Dendritic cell treated with granulocyte-macrophage colony-stimulating factor and Interleukin-4, amounts not matched to agents 40 ng/mL and 50 ng/mL, for 4 days (primary cell): ENCODE data around the gene RFTN2.
"Not testable (repeated sequence)": the region's sequence is repeated elsewhere in the genome, so short reads cannot be mapped to it uniquely, and the experiment has no call there.

Experiments used
- H3K27ac Mint-ChIP-seq: one replicate; pipeline ENCODE4 v1.8.0; 2022; ENCODE audit warnings: mild to moderate bottlenecking, mixed read lengths
- H3K27me3 Mint-ChIP-seq: one replicate; pipeline ENCODE4 v1.8.0; 2022; ENCODE audit warnings: mild to moderate bottlenecking, mixed read lengths
- H3K36me3 Mint-ChIP-seq: one replicate; pipeline ENCODE4 v1.8.0; 2022; ENCODE audit warnings: low read depth, mixed read lengths
- H3K4me1 Mint-ChIP-seq: one replicate; pipeline ENCODE4 v1.8.0; 2022; ENCODE audit warnings: low read depth, mixed read lengths
- H3K4me3 Mint-ChIP-seq: one replicate; pipeline ENCODE4 v1.8.0; 2022; ENCODE audit warnings: mild to moderate bottlenecking, moderate library complexity, mixed read lengths
- H3K9me3 Mint-ChIP-seq: one replicate; pipeline ENCODE4 v1.8.0; 2022; ENCODE audit warnings: mixed read lengths
- intact Hi-C: fragments of 100-400 bp; cut with micrococcal nuclease; formaldehyde crosslinking; loops from one replicate; pipeline ENCODE4 v1.15.0; 2022

The RFTN2 gene

DNA sequence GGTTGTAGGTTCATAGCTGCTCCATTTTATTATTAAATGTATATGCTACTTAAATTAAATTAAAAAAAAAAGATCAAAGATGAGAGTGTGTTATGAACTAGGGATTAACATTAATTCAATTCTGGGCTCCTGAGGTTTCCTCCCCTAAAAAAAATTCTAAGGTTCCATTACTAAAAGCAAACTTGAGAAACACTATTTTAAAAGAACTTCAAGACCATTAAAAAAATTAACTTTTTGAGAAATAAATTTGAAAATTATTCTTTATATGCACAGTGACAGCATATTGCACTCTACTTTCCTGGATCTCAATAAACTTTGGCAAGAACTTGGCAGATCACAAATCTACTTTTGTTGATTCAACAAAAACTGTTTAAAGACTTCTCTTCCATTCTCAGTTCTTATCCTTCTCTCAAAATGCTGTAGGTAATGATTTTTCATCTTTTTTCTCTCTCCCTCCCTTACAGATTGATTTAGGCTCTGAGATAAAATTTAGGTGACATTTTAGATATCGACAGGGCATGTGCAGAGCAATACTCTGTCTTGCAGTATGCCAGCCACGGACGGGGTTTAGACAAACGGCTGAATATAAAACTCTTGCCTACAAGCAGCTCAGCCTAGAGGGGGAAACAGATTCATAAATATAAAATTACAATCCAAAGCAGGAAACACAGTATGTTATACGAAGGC, 29.2 kb upstream of the RFTN2 start:
- Mint-ChIP-seq H3K9me3 (no peaks in the 10 kb centered on the region), H3K36me3 (peaks cover 16% of the 10 kb centered on the region), H3K27me3 (peaks cover 4% of the 10 kb centered on the region), H3K27ac (peak overlapping the region; percentile 84), H3K4me1 (peaks cover 35% of the 10 kb centered on the region), H3K4me3 (peak overlapping the region; percentile 64)
- intact Hi-C loops = loop anchor here (5.0 to 10.0 kb wide), 6 partner anchors 187 to 1070 kb away; partner anchors contain the start of genes CCDC150, COQ10B, HSPE1 and MOB4

DNA sequence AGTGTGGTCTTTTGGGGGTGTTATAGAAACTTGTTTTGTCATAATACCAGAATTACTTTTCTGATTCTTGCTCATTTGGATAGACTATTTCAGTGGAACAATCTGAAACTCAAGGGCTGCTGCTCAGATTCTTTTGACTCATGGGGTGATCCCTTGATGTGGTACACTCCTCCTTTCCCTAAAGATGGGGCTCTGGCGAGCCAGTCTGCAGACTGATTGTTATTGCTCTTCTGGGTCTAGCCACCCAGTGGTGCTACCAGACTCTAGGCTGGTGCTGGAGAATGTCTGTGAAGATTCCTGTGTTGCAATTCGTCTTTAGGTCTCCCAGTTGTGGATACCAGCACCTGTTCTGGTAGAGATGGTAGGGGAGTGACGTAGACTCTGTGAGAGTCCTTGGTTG, 25.6 kb upstream of the RFTN2 start:
- peaks cover 4% of the 10 kb centered on the region for H3K27me3 Mint-ChIP-seq
- H3K27ac Mint-ChIP-seq = no peak overlapping the region
- intact Hi-C loops = loop anchor here (5.0 to 10.0 kb wide), 4 partner anchors 199 to 1066 kb away; partner anchors contain the start of genes CCDC150, COQ10B and HSPE1
- no peak overlapping the region for H3K4me3 Mint-ChIP-seq
- no peaks in the 10 kb centered on the region for H3K9me3 Mint-ChIP-seq
- peaks cover 13% of the 10 kb centered on the region for H3K4me1 Mint-ChIP-seq
- H3K36me3 Mint-ChIP-seq = peaks cover 8% of the 10 kb centered on the region

GRCh38 chr2:197699724-197700123, 24.3 kb upstream of the RFTN2 start:
- not testable (repeated sequence) for H3K4me1 Mint-ChIP-seq, H3K4me3 Mint-ChIP-seq, H3K36me3 Mint-ChIP-seq, H3K9me3 Mint-ChIP-seq, H3K27me3 Mint-ChIP-seq, H3K27ac Mint-ChIP-seq
- intact Hi-C loops = loop anchor here (5.0 to 10.0 kb wide), 4 partner anchors 197 to 1065 kb away; partner anchors contain the start of genes CCDC150, COQ10B and HSPE1

DNA sequence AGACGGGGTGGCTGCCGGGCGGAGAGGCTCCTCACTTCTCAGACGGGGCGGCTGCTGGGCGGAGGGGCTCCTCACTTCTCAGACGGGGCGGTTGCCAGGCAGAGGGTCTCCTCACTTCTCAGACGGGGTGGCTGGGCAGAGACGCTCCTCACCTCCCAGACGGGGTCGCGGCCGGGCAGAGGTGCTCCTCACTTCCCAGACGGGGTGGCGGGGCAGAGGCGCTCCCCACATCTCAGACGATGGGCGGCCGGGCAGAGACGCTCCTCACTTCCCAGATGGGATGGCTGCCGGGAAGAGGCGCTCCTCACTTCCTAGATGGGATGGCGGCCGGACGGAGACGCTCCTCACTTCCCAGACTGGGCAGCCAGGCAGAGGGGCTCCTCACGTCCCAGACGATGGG, 21.2 kb upstream of the RFTN2 start:
- H3K4me3 Mint-ChIP-seq, H3K36me3 Mint-ChIP-seq, intact Hi-C loops, H3K27ac Mint-ChIP-seq, H3K4me1 Mint-ChIP-seq, H3K9me3 Mint-ChIP-seq, H3K27me3 Mint-ChIP-seq: not testable (repeated sequence)

GRCh38 chr2:197695971-197696370, 20.6 kb upstream of the RFTN2 start:
- H3K4me1 Mint-ChIP-seq, H3K27ac Mint-ChIP-seq, intact Hi-C loops, H3K9me3 Mint-ChIP-seq, H3K36me3 Mint-ChIP-seq, H3K4me3 Mint-ChIP-seq, H3K27me3 Mint-ChIP-seq: not testable (repeated sequence)

DNA sequence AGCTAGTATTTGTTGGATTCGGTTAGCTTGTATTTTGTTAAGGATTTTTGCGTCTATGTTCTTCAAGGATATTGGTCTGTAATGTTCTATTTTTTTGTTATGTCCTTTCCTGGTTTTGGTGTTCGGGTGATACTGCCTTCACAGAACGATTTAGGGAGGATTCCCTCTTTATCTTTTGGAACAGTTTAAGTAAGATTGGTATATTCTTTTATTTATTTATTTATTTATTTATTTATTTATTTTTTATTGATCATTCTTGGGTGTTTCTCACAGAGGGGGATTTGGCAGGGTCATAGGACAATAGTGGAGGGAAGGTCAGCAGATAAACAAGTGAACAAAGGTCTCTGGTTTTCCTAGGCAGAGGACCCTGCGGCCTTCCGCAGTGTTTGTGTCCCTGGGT, 19.8 kb upstream of the RFTN2 start:
- intact Hi-C loops, H3K4me1 Mint-ChIP-seq, H3K36me3 Mint-ChIP-seq, H3K27ac Mint-ChIP-seq, H3K27me3 Mint-ChIP-seq, H3K9me3 Mint-ChIP-seq, H3K4me3 Mint-ChIP-seq: not testable (repeated sequence)

GRCh38 chr2:197677483-197677882, 2.1 kb upstream of the RFTN2 start:
- Mint-ChIP-seq H3K4me3 (no peak overlapping the region), H3K9me3 (no peaks in the 10 kb centered on the region), H3K4me1 (no peaks in the 10 kb centered on the region), H3K27me3 (peaks cover 4% of the 10 kb centered on the region), H3K36me3 (no peaks in the 10 kb centered on the region), H3K27ac (no peak overlapping the region)
- intact Hi-C loops = no loop called here

GRCh38 chr2:197677056-197677455, 1.7 kb upstream of the RFTN2 start:
- Mint-ChIP-seq H3K27me3 (peaks cover 4% of the 10 kb centered on the region), H3K27ac (no peak overlapping the region), H3K9me3 (no peaks in the 10 kb centered on the region), H3K4me1 (no peaks in the 10 kb centered on the region), H3K4me3 (no peak overlapping the region), H3K36me3 (no peaks in the 10 kb centered on the region)
- intact Hi-C loops = no loop called here

DNA sequence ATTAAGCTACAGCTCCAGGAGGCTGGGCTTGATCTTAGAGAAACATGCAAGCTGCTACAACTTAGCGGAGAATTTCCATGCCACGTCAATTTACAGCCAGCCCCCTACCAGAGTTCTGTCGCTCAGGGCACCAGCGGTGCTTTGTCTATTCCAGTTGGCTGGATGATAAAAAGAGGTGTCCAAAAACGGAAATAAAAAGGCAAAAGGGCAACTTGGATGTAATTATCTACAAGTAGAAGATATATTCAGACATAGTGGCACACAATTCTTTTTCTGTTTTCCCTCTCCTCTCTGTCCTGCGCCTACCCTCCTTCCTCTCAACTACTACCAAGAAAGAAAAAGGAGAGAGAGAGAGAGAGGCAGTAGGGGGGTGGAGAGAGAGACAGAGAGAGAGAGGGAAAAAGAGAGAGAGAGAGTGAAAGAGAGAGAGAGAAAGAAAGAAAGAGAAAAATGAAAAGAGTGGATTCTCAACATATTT, 363 bp upstream of the RFTN2 start:
- intact Hi-C loops = no loop called here
- Mint-ChIP-seq H3K9me3 (no peaks in the 10 kb centered on the region), H3K27ac (no peak overlapping the region), H3K4me3 (no peak overlapping the region), H3K4me1 (no peaks in the 10 kb centered on the region), H3K36me3 (no peaks in the 10 kb centered on the region), H3K27me3 (peaks cover 4% of the 10 kb centered on the region)

DNA sequence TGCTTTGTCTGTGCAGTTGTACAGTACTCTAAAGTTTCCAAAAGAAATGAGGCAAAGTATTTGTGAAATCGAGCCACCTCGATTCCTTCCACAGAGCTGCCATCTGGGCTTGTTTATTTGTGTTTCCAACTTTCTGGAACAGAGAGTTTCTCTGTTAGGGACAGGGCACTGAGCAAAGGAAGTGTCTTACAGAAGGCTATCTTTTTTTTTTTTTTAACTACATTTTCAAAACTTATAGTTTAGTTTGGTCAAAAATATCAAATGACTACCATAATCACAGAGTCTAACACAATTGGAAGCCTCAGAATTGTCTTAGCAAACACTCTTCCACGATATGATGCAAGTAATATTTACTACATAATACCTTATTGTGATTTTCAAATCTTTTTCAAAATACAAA, 796 bp downstream of the RFTN2 start:
- Mint-ChIP-seq H3K27ac (no peak overlapping the region), H3K4me1 (no peaks in the 10 kb centered on the region), H3K4me3 (no peak overlapping the region), H3K36me3 (no peaks in the 10 kb centered on the region), H3K27me3 (peaks cover 4% of the 10 kb centered on the region), H3K9me3 (no peaks in the 10 kb centered on the region)
- intact Hi-C loops = no loop called here

DNA sequence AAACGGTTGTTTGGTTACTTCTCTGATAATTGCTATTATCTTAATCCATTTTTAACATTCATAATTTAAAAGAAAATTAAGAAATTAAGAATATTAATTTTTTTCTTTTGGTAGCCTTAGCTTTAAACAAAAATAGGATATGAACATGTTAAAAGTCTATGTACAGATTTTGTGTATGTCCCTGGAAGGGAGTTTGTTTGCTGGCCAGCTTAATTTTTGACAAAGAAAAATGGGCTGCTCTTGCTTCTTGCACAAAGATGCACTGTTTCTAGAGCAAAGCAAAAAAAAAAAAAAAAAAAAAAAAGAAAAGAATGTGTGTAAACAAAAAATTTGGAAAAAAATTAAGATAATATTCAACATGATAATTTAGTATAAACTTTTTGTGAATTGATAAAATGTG, 1.3 kb downstream of the RFTN2 start:
- intact Hi-C loops = no loop called here

DNA sequence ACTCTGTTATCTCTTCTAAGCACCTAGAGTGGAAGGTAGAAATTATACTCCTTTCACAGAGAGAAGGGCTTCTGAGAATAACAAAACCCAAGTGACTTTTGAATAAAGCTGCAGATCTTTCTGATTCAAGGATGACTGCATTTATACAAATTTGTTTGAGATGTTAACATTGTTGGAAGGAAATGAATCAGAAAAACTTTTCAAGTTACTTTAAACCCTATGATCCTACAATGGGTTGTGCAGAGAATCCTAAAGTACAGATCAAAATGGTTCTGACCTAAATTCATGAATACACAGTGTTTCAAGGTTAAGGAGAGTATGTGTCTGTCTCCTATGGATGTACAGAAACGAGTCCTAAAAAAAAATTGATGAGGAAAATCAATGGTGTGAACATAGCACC, 1.8 kb downstream of the RFTN2 start:
- peaks cover 4% of the 10 kb centered on the region for H3K27me3 Mint-ChIP-seq
- H3K4me3 Mint-ChIP-seq = no peak overlapping the region
- intact Hi-C loops = no loop called here
- H3K27ac Mint-ChIP-seq = no peak overlapping the region
- no peaks in the 10 kb centered on the region for H3K36me3 Mint-ChIP-seq
- no peaks in the 10 kb centered on the region for H3K9me3 Mint-ChIP-seq
- H3K4me1 Mint-ChIP-seq = no peaks in the 10 kb centered on the region

More for the DNA sequence above, 1.3 kb downstream of the RFTN2 start:
- Mint-ChIP-seq H3K4me1 (no peaks in the 10 kb centered on the region), H3K4me3 (no peak overlapping the region), H3K27ac (no peak overlapping the region), H3K9me3 (no peaks in the 10 kb centered on the region), H3K27me3 (peaks cover 4% of the 10 kb centered on the region), H3K36me3 (no peaks in the 10 kb centered on the region)

DNA sequence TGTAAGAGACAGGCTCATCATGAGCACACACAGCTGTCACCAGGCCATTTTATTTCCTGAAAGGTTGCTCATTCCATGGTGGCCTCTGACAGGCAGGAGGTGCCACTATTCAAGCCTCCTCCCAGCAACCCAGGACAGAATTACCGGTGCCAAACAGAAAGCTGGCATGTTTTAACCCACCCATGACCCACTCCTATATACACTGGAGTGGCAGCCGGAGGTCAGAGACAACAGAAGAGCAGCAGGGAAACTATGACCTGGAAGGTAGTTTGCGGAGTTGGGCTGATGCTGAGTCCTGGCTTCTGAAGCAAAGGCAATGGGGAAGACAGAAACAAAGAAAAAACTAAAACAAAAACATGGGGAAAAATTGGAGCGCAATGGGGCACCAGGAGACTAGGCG, 2.3 kb downstream of the RFTN2 start:
- peaks cover 4% of the 10 kb centered on the region for H3K27me3 Mint-ChIP-seq
- no peaks in the 10 kb centered on the region for H3K9me3 Mint-ChIP-seq
- intact Hi-C loops = no loop called here

GRCh38 chr2:197672371-197672893, 3.0 kb downstream of the RFTN2 start:
- H3K9me3 Mint-ChIP-seq = peaks cover 2% of the 10 kb centered on the region
- no peak overlapping the region for H3K27ac Mint-ChIP-seq
- peaks cover 2% of the 10 kb centered on the region for H3K27me3 Mint-ChIP-seq
- no peaks in the 10 kb centered on the region for H3K36me3 Mint-ChIP-seq
- no peak overlapping the region for H3K4me3 Mint-ChIP-seq
- no peaks in the 10 kb centered on the region for H3K4me1 Mint-ChIP-seq
- intact Hi-C loops = no loop called here

More for the DNA sequence above, 2.3 kb downstream of the RFTN2 start:
- Mint-ChIP-seq H3K4me1 (no peaks in the 10 kb centered on the region), H3K27ac (no peak overlapping the region), H3K4me3 (no peak overlapping the region), H3K36me3 (no peaks in the 10 kb centered on the region)

DNA sequence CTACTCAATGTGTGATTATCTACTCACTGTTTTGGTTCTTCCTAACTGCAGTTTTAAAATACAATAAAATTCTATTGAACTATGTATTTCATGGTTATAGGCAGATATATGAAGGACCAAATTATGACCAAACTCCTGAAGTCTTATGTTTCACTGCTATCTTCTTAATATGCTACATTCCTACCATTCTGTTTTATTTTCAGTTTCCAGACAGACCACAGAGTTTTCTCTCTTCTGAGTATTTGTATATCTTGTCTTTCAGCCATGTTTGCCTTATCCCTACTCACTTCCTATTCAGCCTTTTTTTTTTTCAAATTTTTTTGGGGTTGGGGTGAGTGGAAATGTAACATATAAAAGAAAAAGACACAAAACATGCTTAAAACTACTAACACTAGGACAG, 6.3 kb downstream of the RFTN2 start:
- no peak overlapping the region for H3K4me3 Mint-ChIP-seq
- H3K27me3 Mint-ChIP-seq = peaks cover 2% of the 10 kb centered on the region
- H3K27ac Mint-ChIP-seq = no peak overlapping the region
- H3K4me1 Mint-ChIP-seq = peaks cover 5% of the 10 kb centered on the region
- peaks cover 23% of the 10 kb centered on the region for H3K9me3 Mint-ChIP-seq
- intact Hi-C loops = no loop called here
- no peaks in the 10 kb centered on the region for H3K36me3 Mint-ChIP-seq
